ENCODE results near the gene SLC29A4. TPM values are rescaled to one million over a fixed set of nuclear protein-coding genes. Genes with fewer than 3 reads are reported as not detected.

SLC29A4 gene
- total and polyA plus RNA-seq, 11 donors: 1.6 to 7.3 (median 3.2) TPM

DNA sequence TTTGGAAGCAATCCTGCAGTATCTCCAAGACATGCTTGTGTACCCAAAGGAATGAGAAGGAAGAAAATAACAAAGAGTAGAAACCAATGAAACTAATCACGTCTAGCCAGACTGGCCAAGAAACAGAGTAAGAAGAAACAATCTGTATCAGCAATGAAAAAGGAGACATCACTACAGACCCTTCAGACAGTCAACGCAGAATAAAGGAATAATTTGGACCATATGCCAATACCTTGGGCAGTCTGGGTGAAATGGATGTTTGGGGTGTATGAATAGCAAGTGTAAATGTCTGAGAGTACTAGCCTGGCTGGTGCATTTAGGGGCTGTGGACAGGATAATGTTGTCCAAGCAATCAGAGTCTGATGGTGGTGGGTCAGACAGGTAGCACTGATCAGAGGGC lies 61.1 kb downstream of the SLC29A4 start:
- Histone ChIP-seq H3K4me1 (no peaks in the 10 kb centered on the region), H3K36me3 (peaks cover 8 to 93% (median 79%) of the 10 kb centered on the region in 9 donors), H3K27ac (no peak overlapping the region), H3K4me3 (no peak overlapping the region), H3K27me3 (no peaks in the 10 kb centered on the region), H3K9me3 (peaks cover 0 to 46% (median 18%) of the 10 kb centered on the region in 12 donors)
- no peak for TF ChIP-seq POLR2A (IDR thresholded peaks at IDR 0.05)
- TF ChIP-seq, protein P1, sequence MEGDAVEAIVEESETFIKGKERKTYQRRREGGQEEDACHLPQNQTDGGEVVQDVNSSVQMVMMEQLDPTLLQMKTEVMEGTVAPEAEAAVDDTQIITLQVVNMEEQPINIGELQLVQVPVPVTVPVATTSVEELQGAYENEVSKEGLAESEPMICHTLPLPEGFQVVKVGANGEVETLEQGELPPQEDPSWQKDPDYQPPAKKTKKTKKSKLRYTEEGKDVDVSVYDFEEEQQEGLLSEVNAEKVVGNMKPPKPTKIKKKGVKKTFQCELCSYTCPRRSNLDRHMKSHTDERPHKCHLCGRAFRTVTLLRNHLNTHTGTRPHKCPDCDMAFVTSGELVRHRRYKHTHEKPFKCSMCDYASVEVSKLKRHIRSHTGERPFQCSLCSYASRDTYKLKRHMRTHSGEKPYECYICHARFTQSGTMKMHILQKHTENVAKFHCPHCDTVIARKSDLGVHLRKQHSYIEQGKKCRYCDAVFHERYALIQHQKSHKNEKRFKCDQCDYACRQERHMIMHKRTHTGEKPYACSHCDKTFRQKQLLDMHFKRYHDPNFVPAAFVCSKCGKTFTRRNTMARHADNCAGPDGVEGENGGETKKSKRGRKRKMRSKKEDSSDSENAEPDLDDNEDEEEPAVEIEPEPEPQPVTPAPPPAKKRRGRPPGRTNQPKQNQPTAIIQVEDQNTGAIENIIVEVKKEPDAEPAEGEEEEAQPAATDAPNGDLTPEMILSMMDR (IDR thresholded peaks at IDR 0.05): no peak
- 93 to 97% (median 93%) methylated on average over 2 of the region's 2 CpGs for WGBS, 4 donors
- no peak for DNase-seq
- intact Hi-C loops (cut with DNase I): loop anchor here in 1 of 10 donors (10.0 kb wide), 1 partner anchor 99 kb away; no protein-coding TSS in a partner anchor
- no peak for ATAC-seq

DNA sequence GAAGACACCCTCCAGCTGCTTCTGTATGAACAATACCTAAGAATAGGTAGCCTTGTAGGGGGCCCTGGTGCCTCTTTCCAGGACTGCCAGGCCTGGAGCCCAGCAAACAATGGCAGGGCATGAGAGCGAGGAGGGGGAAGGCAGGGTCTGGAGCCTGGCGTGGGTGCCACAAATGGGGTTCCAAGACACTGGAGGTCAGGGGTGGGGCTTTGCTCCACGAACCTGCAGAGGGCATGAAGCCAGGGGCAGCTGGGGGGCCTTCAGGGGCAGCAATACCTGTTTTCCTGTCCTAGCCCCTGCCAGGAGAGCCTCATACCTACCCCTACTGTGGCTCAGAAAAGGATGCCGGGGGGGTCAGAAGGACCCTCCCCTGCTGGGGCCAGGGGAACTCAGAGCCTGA lies 61.6 kb downstream of the SLC29A4 start:
- no peaks in the 10 kb centered on the region for H3K4me1 ChIP-seq
- no peak overlapping the region for H3K4me3 ChIP-seq
- TF ChIP-seq, protein P1 (IDR thresholded peaks at IDR 0.05): no peak
- no peak overlapping the region for H3K27ac ChIP-seq
- no peak for DNase-seq
- H3K9me3 ChIP-seq: peaks cover 0 to 46% (median 18%) of the 10 kb centered on the region in 12 donors
- WGBS, 4 donors: 94 to 100% (median 97%) methylated on average over 4 of the region's 4 CpGs
- no peaks in the 10 kb centered on the region for H3K27me3 ChIP-seq
- H3K36me3 ChIP-seq: peaks cover 8 to 93% (median 80%) of the 10 kb centered on the region in 9 donors
- intact Hi-C loops (cut with DNase I): loop anchor here in 1 of 10 donors (10.0 kb wide), 1 partner anchor 100 kb away; no protein-coding TSS in a partner anchor
- ATAC-seq: no peak

DNA sequence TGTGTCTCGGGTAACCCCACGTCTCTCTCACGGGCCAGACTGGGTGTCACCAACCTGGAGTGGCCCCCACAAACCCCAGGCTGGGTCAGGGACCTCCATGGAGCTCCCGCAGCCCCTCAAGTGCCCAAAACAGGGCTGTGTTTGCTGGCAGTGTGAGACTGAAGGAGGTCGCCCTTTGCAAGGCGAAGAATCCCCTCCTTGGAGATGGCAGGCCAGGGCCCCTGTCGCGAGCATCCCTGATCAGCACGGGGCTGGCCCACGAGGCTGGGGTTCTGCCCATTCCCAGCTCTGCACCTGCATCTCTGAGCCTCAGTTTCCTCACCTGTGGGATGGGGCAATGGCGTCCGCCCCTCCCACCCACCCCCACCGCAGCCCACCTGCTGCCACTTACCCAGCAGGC lies 62.4 kb downstream of the SLC29A4 start:
- Histone ChIP-seq H3K27me3 (no peaks in the 10 kb centered on the region), H3K36me3 (peaks cover 8 to 93% (median 76%) of the 10 kb centered on the region in 9 donors), H3K27ac (no peak overlapping the region), H3K4me3 (no peak overlapping the region), H3K4me1 (no peaks in the 10 kb centered on the region), H3K9me3 (peaks cover 0 to 46% (median 18%) of the 10 kb centered on the region in 12 donors)
- 89 to 99% (median 97%) methylated on average over 10 to 13 of the region's 13 CpGs for WGBS, 4 donors
- intact Hi-C loops (cut with DNase I): loop anchor here in 1 of 10 donors (10.0 kb wide), 1 partner anchor 100 kb away; no protein-coding TSS in a partner anchor
- TF ChIP-seq, protein P1 (IDR thresholded peaks at IDR 0.05): no peak
- no peak for TF ChIP-seq POLR2A (IDR thresholded peaks at IDR 0.05)
- DNase-seq (no peak), ATAC-seq (no peak)

DNA sequence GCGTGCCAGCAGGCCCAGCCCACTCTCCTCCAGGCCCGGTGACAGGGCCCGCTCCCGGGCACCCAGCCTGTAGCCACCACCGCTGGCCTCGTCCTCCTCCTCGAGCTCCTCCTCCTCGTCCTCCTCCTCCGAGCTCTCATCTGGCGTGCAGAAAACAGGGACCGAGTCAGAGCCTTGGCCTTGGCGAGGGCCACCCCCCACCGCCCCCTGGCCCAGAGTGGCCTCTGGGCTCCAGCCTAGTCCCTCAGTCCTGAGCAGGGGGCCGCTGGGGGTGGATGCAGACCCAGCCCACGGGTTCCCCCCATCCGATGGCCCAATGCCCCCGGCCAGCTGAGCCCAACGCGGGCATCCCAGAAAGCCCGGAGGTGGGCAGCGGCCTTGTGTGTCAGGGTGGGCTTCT lies 62.9 kb downstream of the SLC29A4 start:
- intact Hi-C loops (cut with DNase I): loop anchor here in 1 of 10 donors (10.0 kb wide), 1 partner anchor 101 kb away; no protein-coding TSS in a partner anchor
- DNase-seq: no peak

More for the DNA sequence above, 62.9 kb downstream of the SLC29A4 start:
- no peak overlapping the region for H3K4me3 ChIP-seq
- WGBS, 4 donors: 95 to 100% (median 98%) methylated on average over 12 to 21 of the region's 21 CpGs
- no peak overlapping the region for H3K27ac ChIP-seq
- peaks cover 0 to 45% (median 18%) of the 10 kb centered on the region in 12 donors for H3K9me3 ChIP-seq
- TF ChIP-seq, protein P1 (IDR thresholded peaks at IDR 0.05): no peak
- no peak for TF ChIP-seq POLR2A (IDR thresholded peaks at IDR 0.05)
- peaks cover 8 to 93% (median 77%) of the 10 kb centered on the region in 9 donors for H3K36me3 ChIP-seq
- H3K4me1 ChIP-seq: no peaks in the 10 kb centered on the region
- no peak for ATAC-seq
- H3K27me3 ChIP-seq: no peaks in the 10 kb centered on the region

All from heart left ventricle (tissue), 16 donors.